Stimulated activated CD8-positive, alpha-beta memory T cell treated with anti-CD3 and anti-CD28 coated beads, Interleukin-12 subunit alpha, Interleukin-12 subunit beta, amount 100 ng/mL, for 1 hour (primary cell): ENCODE data around the gene HMG20A.
"Not testable (repeated sequence)": the region's sequence is repeated elsewhere in the genome, so short reads cannot be mapped to it uniquely, and the experiment has no call there.

ENCODE experiments used
- DNase-seq: peaks from one replicate; pipeline ENCODE4 v3.0.0-alpha.2; 2020; ENCODE audit warnings: low read depth

The HMG20A gene

DNA sequence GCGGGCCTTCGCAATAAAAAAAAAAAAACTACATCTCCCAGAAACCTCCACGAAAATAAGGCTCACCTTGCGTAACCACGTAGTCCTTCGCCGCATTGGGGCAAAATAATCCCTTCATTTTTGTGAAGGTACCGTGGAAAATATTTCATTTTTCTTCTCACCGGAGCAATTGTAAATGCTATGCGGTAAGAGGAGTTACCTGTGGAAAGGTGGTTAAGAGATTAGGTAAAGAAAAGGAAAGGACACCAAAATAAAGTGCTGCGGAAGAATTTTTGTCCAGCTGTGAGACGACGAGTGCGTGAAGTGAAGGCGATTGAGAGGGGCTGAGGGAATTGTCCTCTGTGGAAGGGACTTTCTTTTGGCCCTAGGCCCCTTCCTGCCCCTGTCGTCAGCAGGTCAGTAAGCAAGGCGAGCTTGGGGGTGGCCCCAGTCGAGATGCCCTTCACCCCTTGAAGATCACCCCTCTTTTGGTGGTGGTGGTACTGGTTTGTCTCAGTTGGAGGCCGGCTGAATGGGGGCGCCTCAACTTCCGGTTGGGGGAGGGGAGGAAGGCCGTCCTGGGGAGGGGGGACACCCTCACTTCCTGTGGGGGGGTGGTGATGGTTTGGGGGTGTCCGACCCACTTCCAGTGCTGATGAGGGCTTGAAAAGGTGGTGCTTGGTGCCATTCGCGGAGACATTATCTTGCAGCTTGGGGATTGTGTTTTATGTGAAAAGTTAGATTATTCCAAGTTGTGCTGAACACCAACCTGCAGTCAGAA lies at the start of gene HMG20A:
HMG20A (plus strand) TSS at position 279 of the 760 bp plus-strand sequence. CDS start 37,520 bp downstream, outside the sequence.
- peak; percentile 15 for DNase-seq

DNA sequence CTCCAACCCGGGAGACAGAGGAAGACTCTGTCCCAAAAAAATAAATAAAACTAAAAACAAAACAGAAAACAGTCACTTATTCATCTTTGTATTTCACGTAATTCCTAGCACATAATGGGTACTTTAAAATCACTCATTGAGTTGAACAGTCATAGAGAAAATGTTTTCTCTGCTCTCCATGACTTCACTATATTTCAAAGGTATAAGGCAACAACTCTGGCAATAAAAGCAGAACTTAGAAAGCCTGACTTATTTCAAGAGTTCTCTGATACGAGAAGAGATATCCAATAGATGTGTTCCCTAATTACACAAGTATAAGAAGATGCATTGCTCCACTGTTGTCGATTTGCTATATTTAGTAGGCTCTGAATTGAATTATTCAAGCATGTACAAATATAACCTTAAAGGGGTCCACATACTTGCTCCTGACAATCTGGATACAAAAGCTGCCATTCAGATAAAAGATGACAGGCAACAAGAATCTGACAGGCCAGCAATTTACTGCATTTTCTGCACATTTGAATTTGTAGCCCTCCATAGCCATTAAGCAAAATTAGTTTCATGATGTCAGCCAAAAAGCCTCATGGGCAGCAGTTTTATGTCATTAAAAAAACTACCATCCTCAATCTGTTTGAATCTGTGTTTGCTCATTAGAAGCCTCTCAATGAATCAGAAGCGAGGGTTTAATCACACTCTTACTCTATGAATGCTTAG lies 48.7 kb upstream of the HMG20A start:
- no peak for DNase-seq

DNA sequence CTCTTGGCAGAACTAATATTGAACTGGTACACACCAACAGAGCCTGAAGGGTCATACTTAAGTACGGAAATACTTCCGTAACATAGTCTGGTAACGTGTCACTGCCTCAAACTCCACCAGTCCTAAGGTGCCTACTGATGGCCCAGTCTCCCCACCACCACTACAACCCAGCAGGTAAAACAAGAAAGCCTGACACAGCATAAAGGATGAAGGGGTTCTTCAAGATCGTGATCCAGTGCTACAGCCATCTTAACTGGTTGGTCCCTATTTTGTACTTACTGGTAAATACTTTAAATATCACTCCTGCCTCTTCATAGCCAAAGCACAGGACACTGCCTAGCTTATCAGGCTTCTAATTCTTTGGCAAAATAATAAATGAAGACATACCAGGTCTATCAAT lies 47.2 kb upstream of the HMG20A start:
- DNase-seq: no peak

DNA sequence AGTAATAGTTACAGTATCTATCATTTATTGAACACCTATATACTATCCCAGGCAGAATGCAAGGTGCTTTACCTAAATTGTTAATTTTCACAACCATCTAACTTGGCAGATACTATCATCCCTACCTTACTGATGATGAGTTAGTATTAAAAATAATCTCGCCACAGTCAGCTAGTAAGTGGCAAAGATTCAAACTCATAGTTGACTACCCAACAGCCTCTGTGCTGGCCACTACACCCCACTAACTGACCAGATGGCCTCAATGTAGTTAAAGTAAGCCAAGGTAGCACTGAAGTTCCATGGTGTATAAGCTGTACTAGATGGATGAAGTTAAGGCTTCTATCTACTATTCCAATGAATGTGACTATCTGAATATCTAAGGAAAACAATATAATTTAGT lies 45.6 kb upstream of the HMG20A start:
- no peak for DNase-seq

DNA sequence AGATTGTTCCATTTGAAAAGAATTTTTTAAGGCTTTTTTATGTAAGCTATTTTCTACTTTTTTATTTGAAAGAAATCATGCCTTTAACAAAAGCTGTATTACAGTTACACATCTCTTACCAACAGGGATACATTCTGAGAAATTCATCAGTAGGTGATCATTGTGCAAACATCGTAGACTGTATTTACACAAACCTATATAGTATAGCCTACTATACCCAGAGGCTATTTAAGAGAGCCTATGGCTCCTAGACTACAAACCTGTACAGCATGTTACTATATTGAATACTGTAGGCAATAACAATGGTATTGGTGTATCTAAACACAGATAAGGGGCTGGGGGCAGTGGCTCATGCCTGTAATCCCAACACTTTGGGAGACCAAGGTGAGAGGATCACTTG lies 43.9 kb upstream of the HMG20A start:
- DNase-seq: no peak

DNA sequence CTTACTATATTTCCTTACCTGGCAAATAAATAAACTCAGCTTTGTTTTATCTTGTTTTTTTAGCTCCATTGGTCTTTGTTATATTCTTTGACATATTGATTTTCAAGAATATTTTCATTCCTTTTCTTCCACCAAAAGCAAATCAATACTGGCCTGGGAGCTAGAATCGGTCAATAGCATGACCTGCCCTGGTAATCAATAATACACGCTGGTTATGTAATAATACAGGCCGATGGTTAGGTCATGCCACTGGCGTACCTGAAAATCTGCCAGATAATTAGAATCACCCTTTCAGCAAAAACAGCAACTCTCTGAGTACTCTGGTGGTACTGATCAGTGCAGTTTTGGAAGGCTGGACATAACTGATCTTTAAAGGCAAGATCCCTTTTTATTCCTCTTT lies 40.7 kb upstream of the HMG20A start:
- DNase-seq: no peak

DNA sequence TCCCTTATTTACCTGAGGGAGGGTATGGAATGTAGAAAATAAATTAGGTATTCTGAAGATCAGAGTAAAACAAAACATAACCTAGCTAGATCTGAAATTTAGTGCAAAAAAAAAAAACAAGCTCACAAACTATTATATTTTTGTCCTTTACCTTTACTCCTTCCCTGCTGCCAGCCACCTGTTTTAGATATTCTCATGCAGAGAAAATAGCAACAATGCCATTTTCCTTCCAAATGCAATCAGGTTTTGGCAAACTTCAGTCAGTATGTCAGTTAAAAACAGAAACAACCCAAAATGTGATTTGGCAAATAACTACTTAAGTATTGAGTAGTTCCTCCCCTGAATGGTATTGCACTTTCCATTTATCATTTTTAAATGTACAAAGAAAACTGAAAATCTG lies 36.6 kb upstream of the HMG20A start:
- no peak for DNase-seq

DNA sequence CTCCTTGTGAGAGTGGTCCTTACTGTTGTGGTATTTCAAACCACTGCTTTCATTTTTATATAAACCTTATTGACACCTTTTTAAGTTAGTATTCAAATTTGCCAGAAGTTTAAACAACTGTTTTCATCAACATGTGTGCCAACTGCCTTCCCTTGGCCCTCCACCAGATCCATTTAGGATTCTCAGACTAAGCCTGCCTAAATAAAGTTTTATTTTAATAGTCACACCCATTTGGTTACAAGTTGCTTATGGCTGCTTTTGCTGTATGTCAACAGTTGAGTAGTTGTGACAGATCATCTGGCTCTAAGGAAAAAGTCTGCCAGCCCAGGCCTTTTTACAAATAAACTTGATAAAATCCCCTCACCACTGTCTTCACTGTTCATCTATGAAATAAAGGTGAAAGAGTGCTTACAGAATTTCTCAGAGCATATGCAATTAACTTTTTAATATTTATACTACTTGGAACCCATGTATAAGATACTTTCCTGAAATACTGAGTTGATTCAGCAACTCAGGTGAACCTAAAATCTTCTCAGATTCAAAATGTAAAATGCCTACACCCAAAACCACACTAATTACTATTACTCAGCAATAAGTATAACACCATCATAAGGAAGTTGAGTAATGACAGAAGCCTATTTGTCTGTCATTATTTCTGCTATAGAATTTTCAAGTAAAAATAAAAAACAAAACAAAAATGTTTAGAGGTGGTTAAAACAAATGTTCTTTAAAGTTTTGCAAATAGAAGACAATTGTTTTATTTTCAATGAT lies 35.9 kb upstream of the HMG20A start:
- DNase-seq: no peak

DNA sequence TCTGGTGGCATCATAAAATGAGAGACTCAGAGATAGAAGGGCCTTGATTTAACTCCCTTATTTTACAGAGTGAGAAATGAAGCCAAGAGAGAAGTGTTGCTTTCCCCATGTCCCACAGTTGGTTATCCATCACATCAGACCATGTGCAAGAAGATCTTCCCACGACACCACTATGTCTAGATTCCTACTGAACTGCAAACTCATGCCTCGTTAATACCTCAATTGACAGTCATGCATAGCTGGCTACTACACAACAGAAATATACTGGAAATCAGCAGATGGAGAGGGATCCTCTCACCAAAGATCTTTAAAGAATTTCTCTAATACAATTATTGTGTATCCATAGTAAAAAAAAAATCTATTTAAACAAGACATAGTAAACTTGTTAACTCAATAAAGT lies 34.1 kb upstream of the HMG20A start:
- DNase-seq: no peak

DNA sequence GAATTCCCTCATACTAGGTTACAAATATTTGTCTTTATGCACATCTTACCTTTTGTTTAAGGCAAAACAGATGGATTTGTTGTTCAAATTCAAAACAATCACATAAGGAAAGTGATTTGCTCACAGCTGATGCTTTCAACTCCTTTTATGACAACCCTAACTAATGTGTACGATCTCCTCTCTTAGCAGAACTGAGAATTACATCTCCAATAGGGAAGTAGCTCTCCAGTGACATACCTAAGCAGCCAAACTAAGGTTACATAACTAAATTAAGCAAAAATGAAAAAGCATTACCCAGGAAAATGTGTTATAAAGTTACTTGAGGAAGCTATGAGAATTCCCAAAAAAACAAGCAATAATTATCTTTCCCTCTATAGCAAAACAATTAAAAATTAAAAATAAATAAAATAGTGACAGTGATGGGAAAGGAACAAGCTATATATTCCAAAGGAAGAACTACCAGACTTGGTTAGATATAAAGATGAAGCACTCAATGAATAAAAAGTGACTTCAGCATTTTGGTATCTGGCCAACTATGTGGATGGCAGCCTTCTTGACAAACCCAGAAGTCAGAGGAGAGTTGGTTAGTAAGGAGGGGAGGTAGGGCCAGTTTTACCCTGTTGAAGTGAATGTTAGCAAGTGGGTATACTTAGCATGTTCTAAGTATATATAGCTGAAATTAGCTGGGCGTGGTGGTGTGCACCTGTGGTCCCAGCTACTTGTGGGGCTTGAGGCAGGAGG lies 33.2 kb upstream of the HMG20A start:
- DNase-seq: no peak

DNA sequence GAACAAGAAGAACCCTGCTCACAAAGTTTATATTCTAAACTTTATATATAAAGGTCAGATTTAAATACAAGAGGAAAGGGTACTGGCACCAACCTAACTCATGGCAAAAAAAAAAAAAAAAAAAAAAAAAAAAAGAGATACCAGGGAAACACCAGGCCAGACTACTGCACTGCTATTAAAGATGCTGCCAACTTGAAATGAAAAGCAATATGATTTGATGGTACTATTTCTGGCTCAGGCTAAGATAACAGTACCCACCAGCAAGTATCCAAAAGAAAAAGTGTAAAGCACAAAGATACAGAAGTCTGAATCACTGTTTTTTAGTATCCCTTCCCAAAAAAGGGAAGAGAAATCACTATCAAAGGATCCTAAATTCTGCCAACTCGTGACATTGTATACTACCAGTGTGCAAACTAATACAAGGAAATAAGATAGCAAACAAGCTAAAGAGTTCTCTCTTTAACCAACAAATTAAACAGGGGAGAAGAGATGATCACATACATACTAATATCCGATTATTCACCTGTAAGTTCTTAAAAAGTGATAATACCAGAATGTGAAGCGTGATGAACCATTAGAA lies 29.2 kb upstream of the HMG20A start:
- no peak for DNase-seq

DNA sequence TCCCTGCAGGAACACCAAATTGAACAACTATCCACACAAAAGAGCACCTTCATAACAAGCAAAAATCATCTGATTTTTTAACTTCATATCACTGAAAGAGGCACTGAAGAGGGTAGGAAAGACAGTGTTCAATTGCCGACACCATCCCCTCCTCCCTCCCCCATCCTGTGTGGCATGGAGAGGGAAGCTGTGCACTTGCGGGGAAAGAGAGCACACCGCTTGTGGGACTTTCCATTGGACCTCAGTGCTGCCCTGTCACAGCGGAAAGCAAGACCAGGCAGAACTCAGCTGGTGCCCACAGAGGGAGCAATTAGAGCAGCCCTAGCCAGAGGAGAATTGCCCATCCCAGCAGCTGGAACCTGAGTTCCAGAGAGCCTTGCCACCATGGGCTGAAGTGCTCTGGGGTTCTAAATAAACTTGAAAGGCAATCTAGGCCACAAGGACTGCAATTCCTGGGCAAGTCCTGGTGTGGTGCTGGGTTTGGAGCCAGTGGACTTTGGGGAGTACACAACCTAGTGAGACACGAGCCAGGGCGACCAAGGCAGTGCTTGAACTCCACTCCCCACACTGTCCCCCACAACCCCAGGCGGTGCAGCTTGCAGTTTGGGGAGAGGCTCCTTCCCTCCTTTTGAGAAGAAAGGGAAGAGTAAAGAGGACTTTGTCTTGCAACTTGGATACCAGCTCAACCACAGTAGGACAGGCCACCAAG lies 27.8 kb upstream of the HMG20A start:
- DNase-seq: no peak

DNA sequence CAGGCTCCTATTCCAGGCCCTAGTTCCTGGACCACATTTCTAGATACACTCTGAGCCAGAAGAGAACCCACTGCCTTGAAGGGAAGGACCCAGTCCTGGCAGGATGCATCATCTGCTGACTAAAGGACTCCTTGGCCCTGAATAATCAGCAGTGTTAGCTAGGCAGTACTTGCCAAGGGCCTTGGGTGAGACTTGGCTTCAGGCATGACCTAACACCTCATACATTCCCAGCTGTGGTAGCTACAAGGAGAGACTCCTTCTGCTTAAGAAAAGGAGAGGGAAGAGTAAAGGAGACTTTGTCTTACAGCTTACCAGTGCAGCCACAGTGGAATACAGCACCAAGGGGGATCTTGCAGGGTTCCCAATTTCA lies 27.2 kb upstream of the HMG20A start:
- DNase-seq: no peak

DNA sequence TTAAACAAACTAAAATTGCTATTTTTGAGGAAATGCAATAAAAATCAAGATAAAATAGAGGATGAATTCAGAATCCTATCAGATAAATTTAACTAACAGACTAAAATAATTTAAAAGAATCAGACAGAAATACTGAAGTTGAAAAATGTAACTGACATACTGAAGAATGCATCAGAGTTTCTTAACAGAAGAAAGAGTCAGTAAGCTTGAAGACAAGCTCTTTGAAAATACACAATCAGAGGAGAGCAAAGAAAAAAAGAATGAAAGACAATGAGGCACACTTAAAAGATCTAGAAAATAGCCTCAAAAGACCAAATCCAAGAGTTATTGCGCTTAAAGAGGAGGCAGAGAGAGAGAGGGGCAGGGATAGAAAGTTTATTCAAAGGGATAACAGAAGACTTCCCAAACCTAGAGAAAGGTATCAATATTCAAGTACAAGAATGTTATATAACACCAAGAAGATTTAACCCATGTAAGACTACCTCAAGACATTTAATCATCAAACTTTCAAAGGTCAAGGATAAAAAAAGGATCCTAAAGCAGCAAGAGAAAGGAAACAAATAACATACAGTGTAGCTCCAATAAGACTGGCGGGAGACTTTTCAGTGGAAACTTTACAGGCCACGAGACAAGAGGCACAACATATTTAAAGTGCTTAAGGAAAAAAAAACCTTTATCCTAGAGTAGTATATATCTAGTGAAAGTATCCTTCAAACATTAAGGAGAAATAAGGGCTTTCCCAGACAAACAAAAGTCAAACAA lies 25.5 kb upstream of the HMG20A start:
- no peak for DNase-seq

DNA sequence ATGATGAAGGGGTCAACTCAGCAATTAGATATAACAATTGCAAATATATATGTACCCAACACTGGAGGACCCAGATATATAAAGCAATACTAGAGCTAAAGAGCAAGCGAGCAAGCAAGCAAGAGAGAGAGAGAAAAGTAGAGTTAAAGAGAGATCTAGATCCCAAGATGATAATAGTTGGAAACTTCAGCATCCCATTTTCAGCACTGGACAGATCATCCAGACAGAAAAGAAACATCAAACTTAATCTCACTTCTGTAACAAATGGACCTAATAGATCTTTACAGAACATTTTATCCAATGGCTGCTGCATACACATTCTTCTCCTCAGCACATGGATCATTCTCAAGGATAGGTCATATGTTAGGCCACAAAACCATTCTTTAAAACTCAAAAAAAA lies 24.0 kb upstream of the HMG20A start:
- DNase-seq: no peak

DNA sequence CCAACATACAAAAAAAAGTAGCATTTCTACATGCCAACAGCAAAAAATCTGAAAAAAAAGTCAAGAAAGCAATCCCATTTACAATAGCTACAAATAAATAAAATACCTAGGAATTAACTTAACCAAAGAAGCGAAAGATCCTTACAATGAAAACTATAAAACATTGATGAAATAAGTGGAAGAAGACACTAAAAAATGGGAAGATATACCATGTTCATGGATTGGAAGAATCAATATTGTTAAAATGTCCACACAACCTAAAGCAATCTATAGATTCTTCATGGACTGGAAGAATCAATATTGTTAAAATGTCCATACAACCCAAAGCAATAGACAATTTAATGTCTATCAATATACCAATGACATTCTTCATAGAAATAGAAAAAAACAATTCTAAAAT lies 21.8 kb upstream of the HMG20A start:
- DNase-seq: no peak

DNA sequence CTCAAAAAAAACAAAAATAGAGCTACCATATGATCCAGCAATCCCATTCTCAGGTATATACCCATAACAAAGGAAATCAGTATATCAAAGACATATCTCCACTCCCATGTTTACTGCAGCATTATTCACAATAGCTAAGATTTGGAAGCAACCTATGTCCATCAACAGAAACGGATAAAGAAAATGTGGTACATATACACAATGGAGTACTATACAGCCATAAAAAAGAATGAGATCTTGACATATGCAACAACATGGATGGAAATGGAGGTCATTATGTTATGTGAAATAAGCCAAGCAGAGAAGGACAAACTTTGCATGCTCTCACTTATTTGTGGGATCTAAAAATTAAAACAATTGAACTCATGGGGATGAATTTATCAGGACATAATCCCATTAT lies 20.4 kb upstream of the HMG20A start:
- no peak for DNase-seq

DNA sequence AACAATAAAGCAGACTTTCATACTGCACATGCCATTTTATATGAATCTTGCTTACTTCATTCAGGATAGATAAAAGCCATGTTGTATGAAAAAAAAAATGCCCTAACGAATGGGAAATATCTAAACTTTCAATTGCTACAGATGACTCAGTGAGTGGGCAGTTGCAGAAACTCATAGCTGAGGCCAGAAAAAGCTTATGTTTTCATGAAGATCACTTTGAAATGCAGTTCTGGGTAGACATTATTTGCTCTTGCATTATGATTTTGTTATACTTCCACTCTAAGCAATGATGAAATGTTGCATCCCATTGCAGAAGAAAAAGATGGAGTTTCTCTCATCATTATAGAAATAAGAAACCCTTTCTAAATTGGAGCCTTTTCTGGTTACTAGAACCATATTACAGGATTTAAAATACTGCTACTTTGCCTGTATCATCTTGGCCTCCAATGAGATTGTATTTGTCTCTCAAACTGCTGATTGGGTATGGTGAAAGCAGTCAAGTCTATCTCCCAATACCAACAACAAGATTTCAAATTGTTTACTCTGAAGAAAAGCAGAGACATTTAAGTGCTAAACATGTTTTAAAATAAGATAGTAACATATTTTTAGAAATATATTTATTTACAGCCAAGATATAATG lies 17.8 kb upstream of the HMG20A start:
- DNase-seq: no peak

DNA sequence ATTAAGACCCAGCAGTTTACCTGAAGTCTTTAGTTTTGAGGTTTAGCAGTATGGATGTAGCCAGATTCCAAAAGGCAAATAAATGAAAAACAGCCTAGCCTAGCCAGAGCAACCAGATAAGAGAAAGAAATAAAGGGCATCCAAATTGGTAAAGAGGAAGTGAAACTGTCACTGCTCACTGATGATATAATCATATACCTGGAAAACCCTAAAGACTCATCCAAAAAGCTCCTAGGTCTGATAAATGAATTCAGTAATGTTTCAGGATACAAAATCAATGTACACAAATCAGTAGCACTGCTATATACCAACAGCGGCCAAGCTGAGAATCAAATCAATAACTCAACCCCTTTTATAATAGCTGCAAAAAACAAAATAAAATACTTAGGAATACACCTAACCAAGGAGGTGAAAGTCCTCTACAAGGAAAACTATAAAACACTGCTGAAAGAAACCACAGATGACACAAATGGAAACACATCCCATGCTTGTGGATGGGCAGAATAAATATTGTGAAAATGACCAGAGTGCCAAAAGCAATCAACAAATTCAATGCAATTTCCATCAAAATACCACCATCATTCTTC lies 14.4 kb upstream of the HMG20A start:
- not testable (repeated sequence) for DNase-seq

DNA sequence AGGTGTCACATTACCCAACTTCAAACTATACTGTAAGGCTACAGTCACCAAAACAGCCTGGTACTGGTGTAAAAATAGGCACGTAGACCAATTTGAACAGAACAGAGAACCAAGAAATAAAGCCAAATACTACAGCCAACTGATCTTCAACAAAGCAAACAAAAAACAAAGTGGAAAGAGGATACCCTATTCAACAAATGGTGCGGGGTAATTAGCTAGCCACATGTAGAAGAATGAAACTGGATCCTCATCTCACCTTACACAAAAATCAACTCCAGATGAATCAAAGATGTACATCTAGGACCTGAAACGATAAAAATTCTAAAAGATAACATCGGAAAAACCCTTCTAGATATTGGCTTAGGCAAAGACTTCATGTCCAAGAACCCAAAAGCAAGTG lies 13.8 kb upstream of the HMG20A start:
- DNase-seq: no peak
